ENCODE measurements around the gene KLHL20. TPM values are rescaled to one million over a fixed set of nuclear protein-coding genes. Genes with fewer than 3 reads are reported as not detected.
"Not testable (repeated sequence)": the region's sequence is repeated elsewhere in the genome, so short reads cannot be mapped to it uniquely, and the experiment has no call there.

The KLHL20 gene
- total and polyA plus RNA-seq, 8 donors, result 23.9 to 31.7 (median 28.7) TPM

GRCh38 chr1:173682184-173682583, 32.6 kb upstream of the KLHL20 start:
- H3K27me3 ChIP-seq, result no peaks in the 10 kb centered on the region
- TF ChIP-seq CTCF (IDR thresholded peaks at IDR 0.05), result no peak
- no peaks in the 10 kb centered on the region for H3K4me1 ChIP-seq
- intact Hi-C loops (cut with DNase I), result no loop called here
- H3K9me3 ChIP-seq, result peaks cover 0 to 2% of the 10 kb centered on the region in 2 donors
- ATAC-seq, result peak; percentile 81
- H3K27ac ChIP-seq, result peak overlapping the region in 1 of 2 donors; percentile 36
- no peaks in the 10 kb centered on the region for H3K36me3 ChIP-seq
- H3K4me3 ChIP-seq, result no peak overlapping the region
- peak in 1 of 4 donors; percentile 44 for DNase-seq

GRCh38 chr1:173683838-173684237, 30.9 kb upstream of the KLHL20 start:
- H3K9me3 ChIP-seq; H3K4me3 ChIP-seq; DNase-seq; intact Hi-C loops (cut with DNase I); H3K27ac ChIP-seq; ATAC-seq; H3K4me1 ChIP-seq; H3K27me3 ChIP-seq; H3K36me3 ChIP-seq: not testable (repeated sequence)

DNA sequence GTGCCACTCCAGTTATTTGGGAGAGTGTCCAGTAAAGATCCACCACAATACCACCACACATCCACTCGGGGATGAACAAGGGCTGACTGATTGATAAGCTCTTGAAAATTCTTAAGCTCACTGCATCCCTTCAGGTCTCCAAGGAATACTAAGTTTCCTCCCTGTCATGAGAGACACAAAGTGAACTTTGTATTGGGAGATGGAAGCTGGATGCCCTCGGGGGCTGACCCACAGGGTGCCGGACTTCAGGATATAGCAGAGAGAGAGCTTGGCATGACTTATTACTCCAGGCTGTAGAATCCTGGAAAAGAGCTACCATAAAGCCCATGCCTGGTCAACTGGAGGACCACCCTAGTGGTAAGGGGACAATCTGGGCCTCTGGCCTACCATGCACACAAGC, 29.7 kb upstream of the KLHL20 start:
- H3K27me3 ChIP-seq; H3K4me3 ChIP-seq; H3K27ac ChIP-seq; DNase-seq; H3K9me3 ChIP-seq; intact Hi-C loops (cut with DNase I); H3K36me3 ChIP-seq; H3K4me1 ChIP-seq; ATAC-seq: not testable (repeated sequence)

- DNase-seq (no peak), ATAC-seq (no peak)
- H3K4me1 ChIP-seq, result no peaks in the 10 kb centered on the region
Measured at GRCh38 chr1:173688300-173688699, 26.5 kb upstream of the KLHL20 start.

DNA sequence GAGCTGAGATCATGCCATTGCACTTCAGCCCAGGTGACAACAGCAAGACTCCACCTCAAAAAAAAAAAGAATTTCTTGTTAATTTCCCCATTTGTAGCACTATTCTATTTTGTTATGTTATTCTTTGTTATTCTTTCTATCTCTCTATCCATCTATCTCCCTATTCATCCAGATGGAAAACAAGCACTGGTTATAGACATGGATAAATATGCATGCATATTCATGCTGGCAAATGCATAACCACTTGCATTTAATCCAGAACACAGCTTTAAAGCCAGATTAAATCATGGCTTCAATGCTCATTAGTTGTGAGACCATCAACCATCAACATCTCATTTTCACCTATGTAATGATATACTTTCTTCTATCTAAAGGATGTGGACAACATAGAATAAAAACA, 21.5 kb upstream of the KLHL20 start:
- intact Hi-C loops (cut with DNase I), result no loop called here

More at GRCh38 chr1:173688300-173688699, 26.5 kb upstream of the KLHL20 start:
- H3K27ac ChIP-seq, result no peak overlapping the region
- intact Hi-C loops (cut with DNase I), result no loop called here
- H3K36me3 ChIP-seq, result no peaks in the 10 kb centered on the region
- H3K27me3 ChIP-seq, result no peaks in the 10 kb centered on the region
- TF ChIP-seq CTCF (IDR thresholded peaks at IDR 0.05), result no peak
- no peaks in the 10 kb centered on the region for H3K9me3 ChIP-seq
- H3K4me3 ChIP-seq, result no peak overlapping the region

GRCh38 chr1:173701299-173701698, 13.5 kb upstream of the KLHL20 start:
- intact Hi-C loops (cut with DNase I); DNase-seq; H3K27me3 ChIP-seq; H3K9me3 ChIP-seq; H3K27ac ChIP-seq; H3K36me3 ChIP-seq; ATAC-seq; H3K4me1 ChIP-seq; H3K4me3 ChIP-seq: not testable (repeated sequence)

More for the DNA sequence above, 21.5 kb upstream of the KLHL20 start:
- no peaks in the 10 kb centered on the region for H3K9me3 ChIP-seq
- H3K27ac ChIP-seq, result no peak overlapping the region
- H3K4me3 ChIP-seq, result no peak overlapping the region
- no peaks in the 10 kb centered on the region for H3K27me3 ChIP-seq
- no peak for DNase-seq
- TF ChIP-seq CTCF (IDR thresholded peaks at IDR 0.05), result no peak
- ATAC-seq, result no peak
- H3K4me1 ChIP-seq, result no peaks in the 10 kb centered on the region
- no peaks in the 10 kb centered on the region for H3K36me3 ChIP-seq

DNA sequence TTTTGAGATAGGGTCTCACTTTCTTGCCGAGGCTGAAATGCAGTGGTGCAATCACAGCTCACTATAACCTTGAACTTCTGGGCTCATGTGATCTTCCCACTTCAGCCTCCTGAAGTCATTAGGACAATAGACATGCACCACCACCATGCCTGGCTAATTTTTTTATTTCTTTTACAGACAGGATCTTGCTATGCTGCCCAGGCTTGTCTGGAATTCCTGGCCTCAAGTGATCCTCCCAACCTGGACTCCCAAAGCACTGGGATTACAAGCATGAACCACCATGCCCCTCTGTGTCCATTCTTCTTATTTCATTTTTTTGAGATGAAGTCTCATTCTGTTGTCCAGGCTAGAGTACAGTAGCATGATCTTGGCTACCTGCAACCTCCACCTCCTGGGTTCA, 12.0 kb upstream of the KLHL20 start:
- TF ChIP-seq CTCF (IDR thresholded peaks at IDR 0.05), result no peak
- Histone ChIP-seq H3K27ac (no peak overlapping the region), H3K27me3 (no peaks in the 10 kb centered on the region), H3K4me1 (no peaks in the 10 kb centered on the region), H3K4me3 (no peak overlapping the region), H3K36me3 (no peaks in the 10 kb centered on the region), H3K9me3 (no peaks in the 10 kb centered on the region)
- DNase-seq (no peak), ATAC-seq (no peak)
- intact Hi-C loops (cut with DNase I), result no loop called here

All from left lung (tissue), 10 donors.